HG03064 (cell line): Measurements from ENCODE around the gene KIF1A.

Experiments
- ATAC-seq: cut with Tn5 transposase; IDR thresholded peaks from one replicate; pipeline ENCODE4 v1.9.1; 2021; ENCODE audit warnings: low read depth; ENCODE audit not compliant: unreplicated experiment

KIF1A gene

DNA sequence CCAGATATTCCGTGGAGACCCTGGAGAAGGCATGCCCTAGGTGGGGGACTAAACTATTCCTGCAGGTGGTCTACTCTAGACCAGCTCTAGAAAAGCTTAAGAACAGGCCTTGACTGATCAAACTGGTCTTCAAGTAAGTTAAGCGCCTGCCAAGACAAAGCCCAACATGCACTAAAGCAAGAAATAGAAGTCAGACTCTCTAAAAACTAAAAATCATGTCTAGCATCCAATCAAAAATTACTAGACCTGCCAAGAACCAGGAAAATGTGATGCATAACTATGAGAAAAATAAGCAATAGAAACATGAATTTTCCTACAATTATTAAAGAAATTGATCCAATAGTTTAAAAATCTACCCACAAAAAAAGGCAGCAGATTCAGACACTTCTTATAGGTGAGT lies 13.6 kb downstream of the KIF1A start:
- ATAC-seq: no peak

- ATAC-seq: no peak
Observed at GRCh38 chr2:240806006-240806405, 14.0 kb downstream of the KIF1A start.

- no peak for ATAC-seq
Observed at GRCh38 chr2:240803191-240803590, 16.8 kb downstream of the KIF1A start.

DNA sequence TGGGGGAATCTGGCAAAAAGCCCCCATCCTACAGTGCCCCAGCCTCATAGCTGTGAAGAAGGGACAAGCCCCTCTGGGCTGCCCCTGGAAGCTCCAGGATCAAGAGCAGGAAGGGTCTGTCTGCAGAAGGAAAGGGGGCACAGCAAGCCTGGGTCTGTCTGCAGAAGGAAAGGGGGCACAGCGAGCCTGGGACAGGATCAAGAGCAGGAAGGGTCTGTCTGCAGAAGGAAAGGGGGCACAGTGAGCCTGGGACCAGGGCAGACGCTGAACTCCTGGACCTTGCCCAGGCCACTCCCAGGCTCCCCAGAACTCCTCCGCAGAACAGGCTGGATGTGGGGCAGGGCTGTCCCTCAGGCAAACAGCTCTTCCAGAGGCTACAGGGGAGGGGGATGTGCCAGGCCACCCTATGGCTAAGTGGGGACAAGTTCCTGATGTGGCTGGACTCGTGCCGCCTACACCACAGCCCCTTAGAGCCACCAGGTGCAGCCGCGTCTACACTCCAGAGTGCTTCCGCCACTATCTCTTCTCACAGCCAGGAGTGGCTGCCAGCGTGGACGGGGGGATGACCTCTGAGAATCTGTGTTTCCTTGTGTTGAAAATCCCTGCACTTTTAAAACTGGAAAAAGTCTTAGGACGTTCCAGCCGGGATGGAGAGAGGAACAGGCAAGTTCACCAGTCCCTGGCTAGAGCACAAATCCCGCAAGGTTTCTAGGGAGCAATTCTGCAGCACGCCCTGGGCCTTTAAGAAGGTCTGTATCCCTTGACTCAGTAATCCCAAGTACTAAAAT lies 20.8 kb downstream of the KIF1A start:
- no peak for ATAC-seq

DNA sequence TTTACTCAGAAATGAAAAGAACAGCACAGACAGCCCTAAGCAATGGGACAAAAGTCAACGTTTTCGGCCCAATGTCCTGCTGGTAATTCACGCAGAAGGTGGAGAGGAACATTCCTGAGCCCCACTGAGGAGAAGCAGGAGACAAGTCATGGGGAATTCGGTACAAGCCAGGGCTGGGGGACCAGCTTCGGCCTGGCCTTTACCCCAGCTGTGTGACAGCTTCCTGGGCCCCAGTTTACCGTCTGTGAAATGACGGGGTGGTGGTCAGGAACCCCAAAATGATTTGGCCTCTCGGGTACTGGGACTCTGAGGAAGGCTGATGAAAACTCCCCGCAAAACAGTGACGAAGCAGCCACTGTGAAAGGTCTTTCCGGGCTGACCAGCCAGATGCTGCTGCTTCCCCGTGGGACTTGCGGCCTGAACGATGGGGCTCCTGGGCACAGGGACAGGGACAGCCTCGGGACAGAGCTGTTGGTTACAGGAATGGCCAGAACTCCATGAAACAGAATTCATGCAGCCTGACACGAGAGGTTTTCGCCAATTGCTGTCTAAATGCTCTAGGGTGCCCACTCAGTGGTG lies 21.6 kb downstream of the KIF1A start:
- no peak for ATAC-seq

DNA sequence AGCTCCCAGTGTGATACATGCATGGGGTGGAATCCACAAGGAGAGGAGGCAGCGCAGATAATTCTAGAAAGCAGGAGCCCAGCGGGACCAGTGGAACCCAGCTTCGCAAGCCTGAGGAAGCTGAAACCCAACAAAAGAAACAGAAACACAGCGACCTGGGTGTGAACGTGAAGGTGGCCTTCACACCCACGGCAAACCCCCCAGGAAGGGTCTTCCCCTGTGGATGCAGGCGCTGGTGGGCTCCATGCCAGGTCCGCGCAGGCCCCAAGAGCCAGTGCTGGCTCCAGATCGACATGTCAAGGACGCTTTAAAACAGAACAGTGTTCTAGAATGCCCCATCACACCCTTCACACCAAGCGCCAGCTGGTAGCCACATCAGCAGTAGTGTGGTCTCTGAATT lies 22.1 kb downstream of the KIF1A start:
- no peak for ATAC-seq

- ATAC-seq: no peak
Observed at GRCh38 chr2:240797500-240797895, 22.5 kb downstream of the KIF1A start.

- ATAC-seq: no peak
Observed at GRCh38 chr2:240796543-240797499, 23.2 kb downstream of the KIF1A start.

- ATAC-seq: no peak
Observed at GRCh38 chr2:240795916-240796510, 24.0 kb downstream of the KIF1A start.

DNA sequence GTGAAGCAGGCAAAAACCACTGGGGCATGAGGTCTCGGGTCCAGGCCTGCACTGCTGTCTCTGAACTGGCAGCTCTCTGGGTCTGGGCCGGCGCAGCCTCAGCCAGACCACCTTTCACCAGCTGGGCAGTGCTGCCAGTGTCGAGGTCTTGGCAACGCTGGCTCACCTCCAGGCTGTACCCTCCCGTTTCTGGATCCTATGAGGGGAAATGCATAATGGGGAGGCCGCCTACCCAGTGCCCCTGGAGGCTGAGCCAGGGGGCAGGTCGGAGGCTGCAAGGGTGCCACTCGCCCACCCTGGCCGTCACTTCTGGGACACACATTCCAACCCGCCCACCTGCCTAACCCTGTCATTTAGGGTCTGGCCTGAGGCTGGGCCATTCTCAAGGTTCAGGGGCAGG lies 24.6 kb downstream of the KIF1A start:
- no peak for ATAC-seq

GRCh38 chr2:240794178-240794721 lies 25.8 kb downstream of the KIF1A start:
- ATAC-seq: no peak

DNA sequence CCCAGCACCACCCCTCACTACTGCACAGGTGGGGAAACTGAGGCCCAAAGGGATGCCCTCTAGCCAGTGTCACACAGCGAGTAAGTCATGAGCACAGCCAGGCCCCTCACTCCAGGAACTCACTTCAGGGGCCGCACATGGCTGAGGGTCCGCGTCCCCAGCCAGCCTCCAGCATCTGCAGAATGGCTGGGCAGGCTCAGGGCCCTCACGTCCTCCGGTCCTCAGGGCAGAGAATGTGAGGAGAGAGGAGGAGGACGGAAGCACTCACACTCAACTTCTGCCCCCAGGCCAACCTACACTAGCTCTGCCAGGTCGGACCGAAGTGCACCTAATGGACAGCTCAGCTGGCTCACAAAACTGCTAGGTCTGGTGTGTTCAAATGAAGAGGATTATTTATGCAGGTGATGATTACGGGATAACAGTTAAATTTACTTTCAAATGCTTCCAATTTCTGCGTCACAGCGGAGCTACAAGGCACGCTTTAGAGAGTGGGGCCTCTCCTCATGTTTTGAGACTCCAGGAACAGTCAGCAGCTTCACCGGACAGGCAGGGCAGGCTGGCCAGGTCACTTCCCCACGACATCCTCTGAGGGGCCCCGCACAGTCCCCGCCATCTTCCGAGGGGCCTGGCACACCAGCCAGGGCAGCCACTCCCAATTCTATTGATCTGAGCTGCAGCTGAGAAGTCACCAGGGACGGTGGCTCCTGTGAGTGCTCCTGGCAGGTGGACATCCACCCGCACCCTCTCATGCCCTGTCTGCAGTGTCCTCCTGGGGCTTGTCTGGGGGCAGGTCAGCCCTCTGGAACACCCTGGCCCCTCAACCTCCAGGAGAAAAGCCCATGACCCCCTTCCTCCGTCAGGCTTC lies 26.5 kb downstream of the KIF1A start:
- no peak for ATAC-seq

DNA sequence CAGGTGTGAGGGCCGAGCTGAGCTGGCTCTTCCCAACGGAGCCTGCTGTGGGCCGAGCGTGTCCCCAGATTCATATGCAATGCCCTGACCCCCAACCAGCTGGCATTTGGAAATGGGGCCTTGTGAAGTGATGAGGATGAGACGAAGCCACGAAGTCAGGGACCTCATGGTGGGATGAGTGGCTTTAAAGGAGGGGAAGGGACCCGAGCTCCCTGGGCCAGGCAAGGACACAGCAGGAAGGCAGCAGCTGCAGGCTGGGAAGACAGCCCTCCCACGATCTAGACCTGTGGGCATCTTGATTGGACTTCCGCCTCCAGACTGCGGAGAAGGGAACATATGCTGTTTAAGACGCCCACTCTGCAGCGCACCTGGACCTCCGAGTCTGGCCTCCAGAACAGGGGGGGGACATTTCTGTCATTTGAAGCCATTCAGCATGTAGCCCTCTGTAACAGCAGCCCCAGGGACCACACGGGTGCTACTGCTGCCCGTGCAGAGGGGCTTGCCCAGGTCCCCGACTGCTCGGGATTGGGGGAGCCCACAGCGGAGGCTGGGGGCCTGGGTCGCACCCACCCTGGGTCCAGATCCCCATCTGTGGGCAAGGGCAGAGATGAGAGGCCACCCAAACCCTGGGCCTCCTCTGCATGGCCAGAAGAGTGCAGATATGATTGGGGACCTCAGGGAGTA lies 27.2 kb downstream of the KIF1A start:
- no peak for ATAC-seq

GRCh38 chr2:240791821-240792628 lies 28.0 kb downstream of the KIF1A start:
- ATAC-seq: no peak

- ATAC-seq: no peak
Observed at GRCh38 chr2:240791221-240791800, 28.7 kb downstream of the KIF1A start.

DNA sequence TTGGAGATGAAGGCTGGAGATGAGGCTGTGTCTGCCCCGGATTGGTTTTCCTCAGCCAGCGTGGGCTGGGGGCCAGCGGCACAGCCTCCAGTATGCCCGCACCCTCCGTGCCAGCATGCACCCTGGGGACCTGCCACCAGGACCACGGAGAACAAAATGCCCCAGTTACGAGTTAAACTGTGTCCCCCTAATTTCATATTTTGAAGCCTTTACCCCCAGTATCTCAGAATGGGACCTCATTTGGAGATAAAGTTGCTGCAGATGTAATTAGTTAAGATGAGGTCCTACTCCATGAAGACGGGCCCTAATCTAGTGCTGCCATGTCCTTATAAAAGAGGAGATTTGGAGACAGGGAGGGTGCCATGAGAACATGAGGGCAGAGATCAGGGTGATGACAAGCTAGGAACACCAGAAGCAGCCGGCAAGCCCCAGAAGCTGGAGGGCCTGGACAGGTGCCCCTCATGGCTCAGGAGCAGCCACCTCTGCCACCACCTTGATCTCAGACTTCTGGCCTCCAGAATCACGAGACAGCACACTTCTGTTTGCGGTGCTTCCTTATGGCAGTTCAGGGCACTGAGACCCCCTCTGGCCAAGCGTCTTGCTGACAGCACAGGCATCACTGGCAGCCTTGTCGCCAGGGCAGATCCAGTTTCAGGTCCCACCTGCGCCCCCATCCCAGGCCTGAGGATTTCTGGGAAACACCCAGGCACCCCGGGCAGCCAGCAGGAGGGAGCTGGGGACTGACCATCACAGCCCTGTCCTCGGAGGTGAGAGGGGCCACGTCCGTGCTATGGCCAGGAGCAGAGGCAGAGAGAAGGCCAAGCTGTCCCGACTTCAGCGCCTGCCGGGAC lies 29.4 kb downstream of the KIF1A start:
- ATAC-seq: no peak
